HG02623 (cell line): ENCODE results near the gene TGFB2.

Source experiments
- ATAC-seq: cut with Tn5 transposase; IDR thresholded peaks from one replicate; pipeline ENCODE4 v1.9.1; 2021; ENCODE audit warnings: moderate library complexity; ENCODE audit not compliant: unreplicated experiment

The TGFB2 gene

DNA sequence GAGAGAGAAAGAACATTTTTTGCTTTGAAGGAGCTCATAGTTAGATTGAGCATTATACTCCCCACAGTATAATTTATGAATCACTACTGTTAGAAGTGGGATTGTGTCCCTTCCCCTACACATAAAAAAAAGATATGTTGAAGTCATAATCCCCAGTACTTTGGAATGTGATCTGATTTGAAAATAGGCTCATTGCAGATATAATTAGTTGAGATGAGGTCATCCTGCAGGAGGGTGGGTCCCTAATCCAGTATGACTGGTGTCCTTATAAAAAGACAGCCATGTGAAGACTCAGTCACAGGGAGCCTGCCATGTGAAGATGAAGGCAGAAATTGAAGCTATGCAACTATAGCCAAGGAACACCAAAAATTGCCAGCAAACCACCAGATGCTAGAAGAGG lies 76.4 kb downstream of the TGFB2 start:
- ATAC-seq: no peak

- no peak for ATAC-seq
Measured at GRCh38 chr1:218424502-218424901, 79.4 kb downstream of the TGFB2 start.

GRCh38 chr1:218425647-218426342 lies 80.7 kb downstream of the TGFB2 start:
- no peak for ATAC-seq

GRCh38 chr1:218426343-218426657 lies 81.2 kb downstream of the TGFB2 start:
- no peak for ATAC-seq

GRCh38 chr1:218429301-218429700 lies 84.2 kb downstream of the TGFB2 start:
- no peak for ATAC-seq

GRCh38 chr1:218430346-218430745 lies 85.2 kb downstream of the TGFB2 start:
- no peak for ATAC-seq

DNA sequence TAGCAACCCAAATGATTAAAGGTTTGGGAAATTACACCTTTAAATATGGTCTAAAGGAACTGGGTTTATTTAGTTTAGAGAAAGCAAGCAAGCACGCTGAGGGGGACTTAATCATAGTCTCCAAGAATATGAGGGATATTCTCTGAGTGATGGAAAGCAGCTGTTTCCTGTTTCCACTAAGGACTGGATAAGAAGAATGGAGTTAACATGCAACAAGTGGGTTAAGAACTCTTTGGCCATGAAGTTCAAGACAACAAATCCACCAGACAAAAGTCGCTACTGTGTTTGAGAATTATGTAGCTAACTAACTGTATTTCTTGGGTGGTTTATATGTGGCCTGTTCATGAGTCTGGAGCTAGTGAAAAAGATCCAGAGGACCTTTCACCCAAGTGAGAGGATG lies 85.7 kb downstream of the TGFB2 start:
- ATAC-seq: no peak

DNA sequence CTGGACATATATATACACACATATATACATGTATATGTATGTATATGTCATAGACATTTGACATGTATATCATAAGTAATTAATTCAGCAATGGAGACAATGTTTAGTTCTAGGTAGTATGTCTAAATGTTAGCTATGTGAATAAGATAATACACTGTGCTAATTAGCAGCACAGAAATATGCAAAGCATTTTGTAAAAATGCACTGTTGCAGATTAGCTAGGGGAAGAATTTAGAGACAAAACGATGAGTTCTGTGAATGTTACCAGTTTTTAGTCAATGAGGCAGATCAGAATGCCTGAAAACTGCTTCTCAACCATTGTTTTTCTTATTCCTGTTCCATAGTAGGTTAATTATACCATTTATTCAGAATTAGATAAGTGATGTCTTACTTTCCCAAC lies 86.3 kb downstream of the TGFB2 start:
- no peak for ATAC-seq

DNA sequence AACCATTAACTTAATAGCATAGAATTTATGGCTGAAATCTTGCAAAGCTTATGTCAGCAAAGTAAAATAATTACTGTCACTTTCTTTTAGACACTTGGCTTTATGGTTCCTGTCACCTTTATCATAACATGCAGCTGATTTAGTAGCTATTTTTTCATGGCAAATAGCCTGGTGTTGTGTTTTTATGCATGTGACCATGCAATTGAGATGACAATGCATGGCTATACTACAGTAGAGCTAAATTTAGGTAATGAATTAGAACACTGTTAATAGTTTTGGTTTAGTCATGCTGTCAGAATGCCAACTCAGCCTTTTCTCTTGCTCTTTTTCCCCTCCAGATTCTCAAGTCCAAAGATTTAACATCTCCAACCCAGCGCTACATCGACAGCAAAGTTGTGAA lies 88.6 kb downstream of the TGFB2 start:
- ATAC-seq: no peak

GRCh38 chr1:218435528-218435927 lies 90.4 kb downstream of the TGFB2 start:
- ATAC-seq: no peak

DNA sequence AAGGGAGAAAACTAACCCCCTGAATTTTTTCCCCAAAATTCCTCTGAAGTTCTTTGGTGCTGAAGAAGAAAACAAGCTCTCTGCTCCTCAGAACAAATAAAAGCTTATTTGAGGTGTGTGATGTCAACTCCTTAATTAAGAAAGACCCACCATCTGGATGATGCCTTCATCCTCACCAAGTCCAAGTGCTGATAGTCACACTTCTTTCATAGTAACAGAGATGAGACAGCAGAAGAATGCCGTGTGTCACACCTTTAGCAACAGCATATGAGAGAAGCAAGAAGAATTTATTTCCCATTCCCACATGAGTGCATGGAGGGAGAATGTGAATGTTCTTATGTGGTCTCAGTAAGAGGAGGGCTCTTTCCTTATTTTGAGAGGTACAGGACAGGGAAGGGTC lies 91.2 kb downstream of the TGFB2 start:
- no peak for ATAC-seq

- ATAC-seq: no peak
Measured at GRCh38 chr1:218436997-218437396, 91.9 kb downstream of the TGFB2 start.

- no peak for ATAC-seq
Measured at GRCh38 chr1:218439541-218440295, 94.6 kb downstream of the TGFB2 start.

- no peak for ATAC-seq
Measured at GRCh38 chr1:218443255-218443654, 98.1 kb downstream of the TGFB2 start.

DNA sequence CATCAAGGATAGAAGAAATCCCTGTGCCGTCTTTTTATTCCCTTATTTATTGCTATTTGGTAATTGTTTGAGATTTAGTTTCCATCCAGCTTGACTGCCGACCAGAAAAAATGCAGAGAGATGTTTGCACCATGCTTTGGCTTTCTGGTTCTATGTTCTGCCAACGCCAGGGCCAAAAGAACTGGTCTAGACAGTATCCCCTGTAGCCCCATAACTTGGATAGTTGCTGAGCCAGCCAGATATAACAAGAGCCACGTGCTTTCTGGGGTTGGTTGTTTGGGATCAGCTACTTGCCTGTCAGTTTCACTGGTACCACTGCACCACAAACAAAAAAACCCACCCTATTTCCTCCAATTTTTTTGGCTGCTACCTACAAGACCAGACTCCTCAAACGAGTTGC lies 99.0 kb downstream of the TGFB2 start:
- ATAC-seq: no peak

DNA sequence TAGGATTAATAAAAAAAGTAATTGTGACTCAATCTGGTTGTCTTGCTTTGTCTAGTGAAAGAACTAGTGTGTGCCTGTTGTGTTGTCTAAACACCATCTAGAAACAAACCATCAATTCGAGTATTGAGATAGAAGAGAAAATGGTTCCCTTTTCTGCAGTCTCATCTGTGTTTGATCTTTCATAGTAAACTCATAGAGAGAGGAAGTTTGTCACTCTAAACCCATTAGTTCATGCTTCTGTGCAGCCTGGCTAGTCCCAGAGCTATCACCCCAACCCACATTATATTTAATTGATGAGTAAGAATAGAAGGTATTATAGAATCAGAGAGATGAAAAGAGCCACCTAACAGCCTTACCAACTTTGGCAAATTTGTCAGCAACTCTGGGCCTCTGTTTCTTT lies 99.5 kb downstream of the TGFB2 start:
- ATAC-seq: no peak

DNA sequence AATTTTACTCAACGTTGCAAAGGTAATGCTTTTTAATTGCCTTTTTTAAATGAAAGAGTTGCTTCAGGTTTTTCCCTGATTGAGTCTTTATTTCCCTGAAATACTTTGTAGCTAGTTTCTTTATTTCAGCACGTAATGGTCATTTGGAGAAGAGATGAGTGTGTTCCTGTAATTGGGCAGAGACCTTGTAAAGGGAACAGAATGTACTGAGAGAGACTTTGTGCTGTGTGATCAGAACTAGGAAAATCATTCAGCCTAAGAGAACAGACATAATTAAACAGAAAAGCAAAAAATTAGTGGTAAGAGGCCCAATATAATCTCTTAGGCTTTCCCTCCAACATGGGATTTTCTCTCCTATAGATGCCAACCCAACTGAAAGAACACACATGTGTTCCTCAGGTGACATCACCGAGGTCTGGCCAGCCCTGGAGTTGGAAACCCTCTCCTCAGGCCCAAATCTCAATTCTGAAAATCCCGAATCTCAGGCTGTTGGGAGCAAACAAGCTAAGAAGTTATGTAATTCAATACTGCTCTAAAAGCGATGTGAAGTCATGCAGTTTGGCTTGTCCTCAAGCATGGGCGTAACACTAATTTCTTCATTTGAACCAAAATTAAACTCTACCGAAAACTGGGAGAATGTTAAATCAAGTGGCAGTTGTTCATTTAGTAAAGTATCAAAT lies 102.0 kb downstream of the TGFB2 start:
- ATAC-seq: no peak

- no peak for ATAC-seq
Measured at GRCh38 chr1:218451415-218451814, 106.3 kb downstream of the TGFB2 start.

- ATAC-seq: no peak
Measured at GRCh38 chr1:218454700-218455282, 109.7 kb downstream of the TGFB2 start.

- ATAC-seq: no peak
Measured at GRCh38 chr1:218456444-218456843, 111.3 kb downstream of the TGFB2 start.

DNA sequence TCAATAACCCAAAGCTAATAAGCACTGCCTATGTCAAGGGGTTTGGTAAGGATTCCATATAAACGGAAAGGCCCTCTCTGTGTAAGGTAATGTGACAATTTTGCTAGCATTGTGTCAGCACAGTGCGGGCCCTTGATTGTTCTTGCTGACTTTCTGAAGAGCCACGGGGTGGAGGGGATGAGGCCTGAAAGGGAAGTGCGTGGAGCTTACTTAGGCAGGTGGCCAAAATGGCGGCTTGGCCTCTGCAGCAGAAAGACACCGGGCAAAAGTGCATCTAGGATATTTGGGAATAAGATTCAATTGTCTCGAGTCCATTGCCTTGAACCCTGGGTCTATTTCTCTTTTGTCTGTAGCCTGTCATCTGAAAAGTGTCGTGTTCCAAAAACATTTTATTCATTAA lies 114.3 kb downstream of the TGFB2 start:
- no peak for ATAC-seq
